ENCODE measurements around the gene MOB1B.

GRCh38 chr4:70920592-70920991 is 18.4 kb downstream of the MOB1B start:
- TF ChIP-seq CTCF (IDR thresholded peaks at IDR 0.05) (no peak), POLR2A (IDR thresholded peaks at IDR 0.05) (no peak)

All from upper lobe of left lung (tissue), 4 donors.